Vagina (tissue), 2 donors: ENCODE data around the gene HTR5A.

Source experiments
- CTCF ChIP-seq, 3 experiments: fragments of 450-650 bp in 2 of 3; fragments of 200-600 bp in 1 of 3; sonication (generic) in 1 of 3; IDR thresholded peaks; one replicate each; pipeline ENCODE4 v1.5.1; 2017 to 2019; ENCODE audit warnings: antibody characterized with exemption in 3 of 3, mild to moderate bottlenecking in 2 of 3, moderate library complexity in 2 of 3
- POLR2A ChIP-seq, 2 donors: fragments of 450-650 bp; IDR thresholded peaks; one replicate each; pipeline ENCODE4 v1.6.1; 2017; ENCODE audit warnings: antibody characterized with exemption in 2 of 2, mild to moderate bottlenecking in 2 of 2, moderate library complexity in 2 of 2
- POLR2AphosphoS5 ChIP-seq, 2 donors: sonication (generic); formaldehyde crosslinking; IDR thresholded peaks; one replicate each; pipeline ENCODE4 v1.9.0; 2017; ENCODE audit warnings: antibody characterized with exemption in 2 of 2, mild to moderate bottlenecking in 2 of 2, low read depth in 1 of 2; ENCODE audit not compliant: insufficient read depth in 1 of 2

GRCh38 chr7:155119801-155120382, 49.8 kb downstream of the HTR5A start:
- no peak for TF ChIP-seq POLR2A (IDR thresholded peaks at IDR 0.05)
- no peak for TF ChIP-seq CTCF (IDR thresholded peaks at IDR 0.05)
- TF ChIP-seq POLR2AphosphoS5 (IDR thresholded peaks at IDR 0.05; ENCODE audit: insufficient read depth in 1 of 2, low read depth in 1 of 2), result no peak
